Endothelial cell of umbilical vein (primary cell): ENCODE data around the gene OVOL1. TPM values are rescaled to one million over a fixed set of nuclear protein-coding genes. Genes with fewer than 3 reads are reported as not detected.
"Not testable (repeated sequence)": the region's sequence is repeated elsewhere in the genome, so short reads cannot be mapped to it uniquely, and the experiment has no call there.

Experiments used
- BruUV-seq: library from RNA; stranded (reverse); fragments of 400-500 nt; replicated peaks from 2 replicates; lab custom pipeline; 2021; lab: Mats Ljungman, UMichigan
- CTCF ChIA-PET: fragments of 300-600, 350-600 bp; sonication (Branson Sonifier 250); formaldehyde crosslinking; loops from one replicate; lab custom pipeline; 2021; ENCODE audit warnings: antibody characterized with exemption, inconsistent platforms; lab: Charles Lee
- POLR2A ChIA-PET: fragments of 300-600, 350-600 bp; sonication (Branson Sonifier 250); formaldehyde crosslinking; loops from one replicate; lab custom pipeline; 2021; ENCODE audit warnings: antibody characterized with exemption, inconsistent platforms; lab: Charles Lee
- DNase-seq: peaks from one replicate; pipeline ENCODE4 v3.0.0-alpha.2; 2011; ENCODE audit warnings: low read depth, low spot score
- FAIRE-seq: peaks from 2 replicates; lab custom pipeline; 2011; peaks lifted over from hg19 to GRCh38; lab: Jason Lieb, UNC
- H2AFZ ChIP-seq: 2 replicates; pipeline ENCODE4 v1.6.0; 2012; ENCODE audit warnings: low read depth, low read length, control low read depth, inconsistent platforms
- H3K27ac ChIP-seq: 2 replicates; pipeline ENCODE4 v1.5.1; 2011; ENCODE audit warnings: low read depth, mild to moderate bottlenecking, control low read depth, low read length, moderate library complexity; ENCODE audit not compliant: insufficient read depth
- H3K27me3 ChIP-seq, 2 experiments: 2 replicates each; pipeline versions ENCODE4 v1.6.0 to v1.6.1; 2011; ENCODE audit warnings: low read length in 2 of 2, mixed read lengths in 1 of 2; ENCODE audit not compliant: control insufficient read depth in 2 of 2, insufficient read depth in 2 of 2
- H3K36me3 ChIP-seq, 2 experiments: 2 replicates in 1 of 2; 3 replicates in 1 of 2; pipeline ENCODE4 v1.5.1; 2011; ENCODE audit warnings: low read length in 2 of 2, mild to moderate bottlenecking in 1 of 2, moderate library complexity in 1 of 2; ENCODE audit not compliant: control insufficient read depth in 2 of 2, insufficient read depth in 2 of 2; ENCODE audit errors: extremely low read depth in 1 of 2
- H3K4me1 ChIP-seq: 3 replicates; pipeline ENCODE4 v1.5.1; 2011; ENCODE audit warnings: mild to moderate bottlenecking, low read length; ENCODE audit not compliant: control insufficient read depth, insufficient read depth; ENCODE audit errors: extremely low read depth
- H3K4me2 ChIP-seq: 2 replicates; pipeline ENCODE4 v1.6.1; 2011; ENCODE audit warnings: low read length, control low read depth, mixed read lengths; ENCODE audit not compliant: insufficient read depth
- H3K4me3 ChIP-seq, 3 experiments: fragments of 200-600 bp in 1 of 3; sonication (generic), shearing (Covaris generic) in 1 of 3; replicated peaks in 1 of 3; 2 replicates each; pipeline ENCODE4 v1.5.1; 2011 to 2016; ENCODE audit warnings: control low read depth in 3 of 3, low read length in 3 of 3, mild to moderate bottlenecking in 2 of 3, inconsistent platforms in 1 of 3, low read depth in 1 of 3, moderate library complexity in 1 of 3; ENCODE audit not compliant: insufficient read depth in 1 of 3
- H3K79me2 ChIP-seq: 2 replicates; pipeline ENCODE4 v1.6.0; 2012; ENCODE audit warnings: low read length, inconsistent platforms; ENCODE audit not compliant: control insufficient read depth, insufficient read depth
- H3K9ac ChIP-seq: replicated peaks from 2 replicates; pipeline ENCODE3; 2011; ENCODE audit warnings: low read length, control low read depth; ENCODE audit not compliant: insufficient read depth; ENCODE audit errors: extremely low read depth
- H3K9me1 ChIP-seq: replicated peaks from 3 replicates; pipeline ENCODE4 v1.6.0; 2011; ENCODE audit warnings: mild to moderate bottlenecking, low read length; ENCODE audit not compliant: control insufficient read depth, insufficient read depth; ENCODE audit errors: extremely low read depth
- H3K9me3 ChIP-seq: replicated peaks from 2 replicates; pipeline ENCODE4 v1.5.1; 2012; ENCODE audit warnings: low read length, inconsistent platforms; ENCODE audit not compliant: control insufficient read depth, insufficient read depth
- H4K20me1 ChIP-seq: replicated peaks from 2 replicates; pipeline ENCODE3; 2011; ENCODE audit warnings: mild to moderate bottlenecking, low read length; ENCODE audit not compliant: control insufficient read depth, insufficient read depth; ENCODE audit errors: extremely low read depth
- CTCF ChIP-seq, 2 donors: IDR thresholded peaks; 1 replicate in 1 of 2; 2 replicates in 1 of 2; pipeline ENCODE4 v1.5.1; 2011; ENCODE audit warnings: low read length in 2 of 2, mild to moderate bottlenecking in 2 of 2, moderate library complexity in 2 of 2, control low read depth in 1 of 2, inconsistent platforms in 1 of 2, low read depth in 1 of 2; ENCODE audit not compliant: insufficient read depth in 1 of 2; ENCODE audit errors: extremely low read depth in 1 of 2
- EZH2 ChIP-seq: IDR thresholded peaks from 2 replicates; pipeline ENCODE4 v1.6.1; 2012; ENCODE audit warnings: borderline replicate concordance, low read depth, mild to moderate bottlenecking, moderate library complexity, low read length, inconsistent platforms; ENCODE audit not compliant: severe bottlenecking
- FOS ChIP-seq: IDR thresholded peaks from 2 replicates; pipeline ENCODE4 v1.6.1; 2011; ENCODE audit warnings: mild to moderate bottlenecking, low read length, moderate library complexity, borderline replicate concordance; ENCODE audit not compliant: insufficient read depth
- GATA2 ChIP-seq: IDR thresholded peaks from 2 replicates; pipeline ENCODE4 v1.7.0; 2011; ENCODE audit warnings: low read depth, mild to moderate bottlenecking, moderate library complexity, mixed read lengths, low read length; ENCODE audit not compliant: insufficient read length, insufficient read depth
- JUN ChIP-seq: IDR thresholded peaks from 2 replicates; pipeline ENCODE4 v1.6.1; 2011; ENCODE audit warnings: borderline replicate concordance, low read depth; ENCODE audit not compliant: insufficient read length, insufficient read depth
- MAX ChIP-seq: IDR thresholded peaks from 2 replicates; pipeline ENCODE4 v1.6.1; 2011; ENCODE audit not compliant: insufficient read depth, insufficient read length
- MYC ChIP-seq: IDR thresholded peaks from one replicate; pipeline ENCODE4 v1.6.1; 2011; ENCODE audit warnings: mild to moderate bottlenecking, low read depth, low read length
- POLR2A ChIP-seq: IDR thresholded peaks from 2 replicates; pipeline ENCODE4 v1.6.1; 2012; ENCODE audit warnings: low read depth, mild to moderate bottlenecking, control low read depth, low read length
- POLR2AphosphoS5 ChIP-seq: IDR thresholded peaks from 2 replicates; pipeline ENCODE4 v1.6.1; 2012; ENCODE audit warnings: low read depth, mild to moderate bottlenecking, control low read depth, low read length, moderate library complexity; ENCODE audit not compliant: insufficient read depth
- dilution Hi-C: fragments of 300-500 bp; cut with MboI; formaldehyde crosslinking; loops from one replicate; pipeline ENCODE4 v1.15.0; 2019; ENCODE audit warnings: low sequenced_read_pairs; ENCODE audit not compliant: extremely low pct_ligation_motif_present
- intact Hi-C: fragments of 100-400 bp; cut with micrococcal nuclease; formaldehyde crosslinking; loops from one replicate; pipeline ENCODE4 v1.10.0; 2022
- polyA plus RNA-seq, 4 experiments: library from polyadenylated mRNA; depleted of rRNA in 3 of 4; stranded (reverse) in 3 of 4; unstranded in 1 of 4; fragments of >200 nt; gene quantifications; 2 replicates each; pipeline versions ENCODE4 v1.2.1 to v1.2.3, GENCODE V29; 2011 to 2012; ENCODE audit warnings: missing spikeins in 1 of 4
- total RNA-seq: library from RNA; stranded (reverse); gene quantifications from 2 replicates; pipeline ENCODE4 v1.2.3, GENCODE V29; 2021

The OVOL1 gene
- total and polyA plus RNA-seq, 2 donors (not counting 3 experiments of a cell fraction or from before 2014, with no cell fraction given): not detected

GRCh38 chr11:65745049-65745448 is 41.8 kb upstream of the OVOL1 start:
- intact Hi-C loops: no loop called here
- Histone ChIP-seq H3K9me1 (no peaks in the 10 kb centered on the region), H3K36me3 (no peaks in the 10 kb centered on the region), H3K9me3 (no peaks in the 10 kb centered on the region), H3K79me2 (no peaks in the 10 kb centered on the region), H4K20me1 (no peaks in the 10 kb centered on the region), H3K4me2 (no peak overlapping the region), H3K9ac (no peak overlapping the region), H3K27me3 (peaks cover 13 to 27% of the 10 kb centered on the region in 2 experiments), H2AFZ (no peak overlapping the region), H3K27ac (no peak overlapping the region), H3K4me3 (no peak overlapping the region), H3K4me1 (no peaks in the 10 kb centered on the region)
- ChIA-PET CTCF (interaction anchor here (0.6 to 1.3 kb wide), 10 partner anchors 8 to 284 kb away, joined by 3 to 12 read pairs (median 4); partner anchors contain the start of gene FIBP), POLR2A (no interaction called here)
- dilution Hi-C loops: no loop called here
- no peak for TF ChIP-seq GATA2
- no peak for TF ChIP-seq POLR2A
- no peak for TF ChIP-seq EZH2
- TF ChIP-seq FOS: no peak
- TF ChIP-seq MAX: no peak
- no peak for TF ChIP-seq MYC
- no peak for TF ChIP-seq JUN
- TF ChIP-seq CTCF (IDR thresholded peaks at IDR 0.05; ENCODE audit: extremely low read depth in 1 of 2, insufficient read depth in 1 of 2, low read depth in 1 of 2, low read length in 2 of 2): no peak
- TF ChIP-seq POLR2AphosphoS5: no peak
- BruUV-seq: no TSS peak
- DNase-seq (no peak), FAIRE-seq (no peak)

GRCh38 chr11:65762169-65762568 is 24.7 kb upstream of the OVOL1 start:
- H3K9ac ChIP-seq, H3K27ac ChIP-seq, H3K36me3 ChIP-seq, H2AFZ ChIP-seq, H3K79me2 ChIP-seq, H3K9me1 ChIP-seq, dilution Hi-C loops, intact Hi-C loops, H3K4me1 ChIP-seq, POLR2A ChIA-PET, DNase-seq, H4K20me1 ChIP-seq, H3K4me2 ChIP-seq, FAIRE-seq, H3K9me3 ChIP-seq, H3K4me3 ChIP-seq, BruUV-seq, H3K27me3 ChIP-seq: not testable (repeated sequence)
- CTCF ChIA-PET: interaction anchor here (1.3 to 4.6 kb wide), 2 partner anchors 8 to 37 kb away, joined by 3 to 27 read pairs; no protein-coding TSS in a partner anchor

GRCh38 chr11:65762816-65763215 is 24.0 kb upstream of the OVOL1 start:
- H3K4me2 ChIP-seq, H3K4me1 ChIP-seq, FAIRE-seq, H3K27me3 ChIP-seq, H3K27ac ChIP-seq, H4K20me1 ChIP-seq, H3K9me1 ChIP-seq, H3K9me3 ChIP-seq, H3K36me3 ChIP-seq, H2AFZ ChIP-seq, intact Hi-C loops, H3K4me3 ChIP-seq, dilution Hi-C loops, BruUV-seq, H3K79me2 ChIP-seq, H3K9ac ChIP-seq, DNase-seq, POLR2A ChIA-PET: not testable (repeated sequence)
- CTCF ChIA-PET: interaction anchor here (1.3 kb wide), 1 partner anchor 36 kb away, joined by 3 read pairs; no protein-coding TSS in a partner anchor
